ENCODE data around the gene SLC20A1. TPM values are rescaled to one million over a fixed set of nuclear protein-coding genes. Genes with fewer than 3 reads are reported as not detected.
A peak's percentile ranks its signal among the peaks of the same experiment; 100 is the strongest.

Gene SLC20A1
- total RNA-seq, 6 experiments from 2014 or later: 147 to 225 (median 195) TPM

- TF ChIP-seq, protein P1, sequence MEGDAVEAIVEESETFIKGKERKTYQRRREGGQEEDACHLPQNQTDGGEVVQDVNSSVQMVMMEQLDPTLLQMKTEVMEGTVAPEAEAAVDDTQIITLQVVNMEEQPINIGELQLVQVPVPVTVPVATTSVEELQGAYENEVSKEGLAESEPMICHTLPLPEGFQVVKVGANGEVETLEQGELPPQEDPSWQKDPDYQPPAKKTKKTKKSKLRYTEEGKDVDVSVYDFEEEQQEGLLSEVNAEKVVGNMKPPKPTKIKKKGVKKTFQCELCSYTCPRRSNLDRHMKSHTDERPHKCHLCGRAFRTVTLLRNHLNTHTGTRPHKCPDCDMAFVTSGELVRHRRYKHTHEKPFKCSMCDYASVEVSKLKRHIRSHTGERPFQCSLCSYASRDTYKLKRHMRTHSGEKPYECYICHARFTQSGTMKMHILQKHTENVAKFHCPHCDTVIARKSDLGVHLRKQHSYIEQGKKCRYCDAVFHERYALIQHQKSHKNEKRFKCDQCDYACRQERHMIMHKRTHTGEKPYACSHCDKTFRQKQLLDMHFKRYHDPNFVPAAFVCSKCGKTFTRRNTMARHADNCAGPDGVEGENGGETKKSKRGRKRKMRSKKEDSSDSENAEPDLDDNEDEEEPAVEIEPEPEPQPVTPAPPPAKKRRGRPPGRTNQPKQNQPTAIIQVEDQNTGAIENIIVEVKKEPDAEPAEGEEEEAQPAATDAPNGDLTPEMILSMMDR (IDR thresholded peaks at IDR 0.05): no peak
- Mint-ChIP-seq H3K27ac (no peak overlapping the region), H3K4me3 (no peak overlapping the region), H3K27me3 (ENCODE audit: insufficient read depth) (peaks cover 3% of the 10 kb centered on the region), H3K9me3 (no peaks in the 10 kb centered on the region), H3K4me1 (ENCODE audit: low read depth) (peaks cover 37% of the 10 kb centered on the region), H3K36me3 (ENCODE audit: low read depth) (no peaks in the 10 kb centered on the region)
- DNase-seq: no peak
Measured at GRCh38 chr2:112634153-112634873, 11.4 kb upstream of the SLC20A1 start.

- TF ChIP-seq, protein P1 (IDR thresholded peaks at IDR 0.05): no peak
- Mint-ChIP-seq H3K9me3 (no peaks in the 10 kb centered on the region), H3K36me3 (ENCODE audit: low read depth) (no peaks in the 10 kb centered on the region)
Measured at GRCh38 chr2:112634874-112635157, 10.9 kb upstream of the SLC20A1 start.

GRCh38 chr2:112636605-112637288 is 9.0 kb upstream of the SLC20A1 start:
- TF ChIP-seq, protein P1 (IDR thresholded peaks at IDR 0.05): no peak
- Mint-ChIP-seq H3K27me3 (ENCODE audit: insufficient read depth) (peaks cover 1% of the 10 kb centered on the region), H3K9me3 (no peaks in the 10 kb centered on the region), H3K36me3 (ENCODE audit: low read depth) (no peaks in the 10 kb centered on the region), H3K4me3 (no peak overlapping the region), H3K27ac (no peak overlapping the region), H3K4me1 (ENCODE audit: low read depth) (peaks cover 35% of the 10 kb centered on the region)
- no peak for DNase-seq

More at GRCh38 chr2:112634874-112635157, 10.9 kb upstream of the SLC20A1 start:
- Mint-ChIP-seq H3K4me3 (no peak overlapping the region), H3K4me1 (ENCODE audit: low read depth) (peaks cover 35% of the 10 kb centered on the region), H3K27ac (no peak overlapping the region), H3K27me3 (ENCODE audit: insufficient read depth) (peaks cover 1% of the 10 kb centered on the region)
- DNase-seq: no peak

- H3K9me3 Mint-ChIP-seq: no peaks in the 10 kb centered on the region
- H3K27me3 Mint-ChIP-seq (ENCODE audit: insufficient read depth): no peaks in the 10 kb centered on the region; the same call in none of the 2 replicates
- H3K36me3 Mint-ChIP-seq (ENCODE audit: low read depth): no peaks in the 10 kb centered on the region
- H3K27ac Mint-ChIP-seq: no peak overlapping the region
- no peak overlapping the region for H3K4me3 Mint-ChIP-seq
- TF ChIP-seq, protein P1 (IDR thresholded peaks at IDR 0.05): no peak
- peaks cover 35% of the 10 kb centered on the region for H3K4me1 Mint-ChIP-seq (ENCODE audit: low read depth)
- DNase-seq: no peak
Measured at GRCh38 chr2:112637289-112637660, 8.5 kb upstream of the SLC20A1 start.

DNA sequence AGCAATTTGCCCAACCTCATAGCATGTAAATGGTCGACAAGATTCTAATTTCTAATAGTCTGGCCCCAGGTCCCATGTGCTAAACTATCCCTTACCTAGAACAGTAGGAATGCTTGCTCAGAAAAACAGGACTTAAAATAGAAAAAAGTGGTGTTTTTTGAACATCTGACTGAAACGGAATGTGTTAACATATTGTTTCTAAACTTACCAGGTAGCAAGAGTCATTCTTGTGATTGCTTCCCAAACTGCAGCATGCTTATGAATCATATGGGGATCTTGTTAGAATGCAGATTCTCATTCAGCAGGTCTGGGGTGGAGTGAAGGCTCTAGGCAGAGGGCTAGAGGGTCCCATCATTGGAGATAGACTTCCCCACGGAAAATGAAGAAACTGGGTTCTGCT is 5.8 kb upstream of the SLC20A1 start:
- Mint-ChIP-seq H3K27me3 (ENCODE audit: insufficient read depth) (no peaks in the 10 kb centered on the region; the same call in none of the 2 replicates), H3K4me3 (peak overlapping the region; percentile 74; the same call in 1 of the 2 replicates), H3K9me3 (no peaks in the 10 kb centered on the region), H3K4me1 (ENCODE audit: low read depth) (peaks cover 62% of the 10 kb centered on the region), H3K36me3 (ENCODE audit: low read depth) (no peaks in the 10 kb centered on the region), H3K27ac (peak overlapping the region; percentile 98)
- no peak for DNase-seq
- TF ChIP-seq, protein P1 (IDR thresholded peaks at IDR 0.05): no peak

All from HFFc6 (cell line).